ENCODE data around the gene TMEM203. TPM values are rescaled to one million over a fixed set of nuclear protein-coding genes. Genes with fewer than 3 reads are reported as not detected.
"Not testable (repeated sequence)": the region's sequence is repeated elsewhere in the genome, so short reads cannot be mapped to it uniquely, and the experiment has no call there.

TMEM203 gene
- total RNA-seq, 1 donor from 2014 or later, result 40.3 TPM

DNA sequence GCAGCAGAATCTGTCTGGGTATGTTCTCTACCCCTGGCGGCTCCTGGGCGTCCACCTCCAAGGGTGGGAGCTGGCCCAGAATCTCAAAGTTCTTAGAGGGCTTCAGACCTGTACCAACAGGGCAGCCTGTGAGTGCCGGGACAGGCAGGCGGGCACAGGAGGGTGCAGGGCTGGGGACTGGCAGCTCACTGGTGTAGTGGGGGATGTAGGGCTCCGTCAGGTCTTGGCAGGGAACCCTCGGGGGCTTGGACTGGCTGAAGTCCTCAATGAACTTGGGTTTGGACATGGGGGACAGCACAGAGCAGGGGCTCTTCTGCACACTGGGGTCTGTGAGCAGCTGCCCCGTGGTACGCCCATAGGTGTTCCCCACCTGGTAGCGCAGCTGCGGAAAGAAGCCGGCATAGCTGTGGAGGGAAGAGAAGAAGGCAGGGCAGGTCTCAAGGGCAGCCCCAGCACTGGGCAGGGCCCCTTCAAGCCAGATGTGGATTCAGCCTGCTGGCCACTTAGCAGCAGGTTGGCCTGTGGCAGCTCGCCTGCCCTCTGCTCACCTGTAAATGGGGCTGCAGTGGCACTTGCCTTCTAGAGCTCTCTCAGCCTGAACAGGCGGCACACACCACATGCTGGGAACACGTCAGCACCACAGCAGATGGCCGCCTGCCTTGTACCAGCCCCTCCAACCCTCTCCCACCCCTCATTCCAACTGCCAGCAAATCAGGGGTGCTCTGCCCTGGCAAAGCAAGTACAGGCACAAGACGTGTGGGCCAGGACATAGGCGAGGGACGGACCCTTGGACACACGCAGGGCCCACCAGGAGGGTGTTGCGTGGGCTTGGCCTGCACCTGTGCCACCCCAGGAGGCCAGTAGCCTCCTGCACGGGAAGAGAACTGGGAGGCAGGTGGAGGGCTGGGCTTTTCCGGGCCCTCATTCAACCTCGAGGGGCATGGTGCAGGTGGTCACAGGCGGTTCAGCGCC lies 40.3 kb upstream of the TMEM203 start:
- peaks cover 10% of the 10 kb centered on the region for H3K36me3 ChIP-seq (ENCODE audit: control insufficient read depth, insufficient read depth, low read length)
- TF ChIP-seq, protein P1, sequence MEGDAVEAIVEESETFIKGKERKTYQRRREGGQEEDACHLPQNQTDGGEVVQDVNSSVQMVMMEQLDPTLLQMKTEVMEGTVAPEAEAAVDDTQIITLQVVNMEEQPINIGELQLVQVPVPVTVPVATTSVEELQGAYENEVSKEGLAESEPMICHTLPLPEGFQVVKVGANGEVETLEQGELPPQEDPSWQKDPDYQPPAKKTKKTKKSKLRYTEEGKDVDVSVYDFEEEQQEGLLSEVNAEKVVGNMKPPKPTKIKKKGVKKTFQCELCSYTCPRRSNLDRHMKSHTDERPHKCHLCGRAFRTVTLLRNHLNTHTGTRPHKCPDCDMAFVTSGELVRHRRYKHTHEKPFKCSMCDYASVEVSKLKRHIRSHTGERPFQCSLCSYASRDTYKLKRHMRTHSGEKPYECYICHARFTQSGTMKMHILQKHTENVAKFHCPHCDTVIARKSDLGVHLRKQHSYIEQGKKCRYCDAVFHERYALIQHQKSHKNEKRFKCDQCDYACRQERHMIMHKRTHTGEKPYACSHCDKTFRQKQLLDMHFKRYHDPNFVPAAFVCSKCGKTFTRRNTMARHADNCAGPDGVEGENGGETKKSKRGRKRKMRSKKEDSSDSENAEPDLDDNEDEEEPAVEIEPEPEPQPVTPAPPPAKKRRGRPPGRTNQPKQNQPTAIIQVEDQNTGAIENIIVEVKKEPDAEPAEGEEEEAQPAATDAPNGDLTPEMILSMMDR (IDR thresholded peaks at IDR 0.05; ENCODE audit: insufficient read depth, low read length, poor library complexity, severe bottlenecking), result no peak
- peaks cover 4% of the 10 kb centered on the region for H3K27me3 ChIP-seq (ENCODE audit: control insufficient read depth, insufficient read depth, low read length)
- no peak overlapping the region for H3K4me3 ChIP-seq (ENCODE audit: low read depth, low read length)
- DNase-seq (ENCODE audit: low read depth), result no peak

DNA sequence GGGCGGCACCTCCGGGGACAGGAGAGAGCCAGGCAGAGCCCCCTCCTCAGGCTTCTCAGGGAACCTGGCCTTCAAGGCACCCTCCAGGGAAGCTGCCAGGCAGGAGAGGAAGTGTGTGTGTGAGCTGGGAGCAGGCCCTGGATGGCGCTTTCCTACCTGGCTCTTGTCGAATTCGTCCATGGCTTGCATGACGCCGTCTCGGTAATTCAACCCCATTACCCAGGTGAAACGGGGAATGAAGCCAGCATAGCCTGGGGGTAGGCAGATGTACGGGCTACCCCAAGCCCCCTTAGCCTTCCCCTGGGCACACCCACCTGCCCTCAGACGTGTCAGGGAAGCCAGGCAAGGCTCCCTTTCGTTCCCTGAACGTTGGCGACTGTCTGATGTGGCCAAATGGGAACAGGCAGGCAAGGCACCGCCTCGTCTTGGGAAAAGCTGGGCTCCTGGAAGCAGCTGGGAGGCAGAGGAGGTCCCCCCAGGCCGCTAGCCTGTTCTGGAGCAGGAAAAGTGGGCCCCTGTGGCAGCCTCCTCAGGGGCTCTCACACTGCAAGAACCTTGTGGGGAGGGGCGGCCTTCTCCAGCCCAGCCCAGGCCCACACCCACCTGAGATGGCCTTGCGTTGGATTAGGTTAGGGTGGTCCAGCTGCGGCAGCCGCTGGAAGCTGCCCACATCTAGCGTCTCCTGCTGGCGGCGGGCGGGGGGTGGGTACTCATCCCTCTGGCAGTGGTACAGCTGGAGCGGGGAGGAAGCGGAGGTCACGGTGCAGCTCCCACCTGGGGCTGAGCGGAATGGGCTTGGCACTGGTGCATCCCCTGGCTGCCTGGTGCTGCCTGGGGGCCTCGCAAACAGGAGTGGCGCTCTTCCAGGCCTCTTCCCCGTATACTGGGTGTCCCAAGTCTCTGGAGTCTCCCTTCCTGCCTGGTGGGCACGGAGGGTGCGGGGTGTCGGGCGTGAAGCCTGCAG lies 39.3 kb upstream of the TMEM203 start:
- Histone ChIP-seq H3K27me3 (ENCODE audit: control insufficient read depth, insufficient read depth, low read length) (peaks cover 4% of the 10 kb centered on the region), H3K4me3 (ENCODE audit: low read depth, low read length) (no peak overlapping the region), H3K36me3 (ENCODE audit: control insufficient read depth, insufficient read depth, low read length) (peaks cover 10% of the 10 kb centered on the region)
- no peak for DNase-seq (ENCODE audit: low read depth)
- TF ChIP-seq, protein P1 (IDR thresholded peaks at IDR 0.05; ENCODE audit: insufficient read depth, low read length, poor library complexity, severe bottlenecking), result peak; percentile 22

DNA sequence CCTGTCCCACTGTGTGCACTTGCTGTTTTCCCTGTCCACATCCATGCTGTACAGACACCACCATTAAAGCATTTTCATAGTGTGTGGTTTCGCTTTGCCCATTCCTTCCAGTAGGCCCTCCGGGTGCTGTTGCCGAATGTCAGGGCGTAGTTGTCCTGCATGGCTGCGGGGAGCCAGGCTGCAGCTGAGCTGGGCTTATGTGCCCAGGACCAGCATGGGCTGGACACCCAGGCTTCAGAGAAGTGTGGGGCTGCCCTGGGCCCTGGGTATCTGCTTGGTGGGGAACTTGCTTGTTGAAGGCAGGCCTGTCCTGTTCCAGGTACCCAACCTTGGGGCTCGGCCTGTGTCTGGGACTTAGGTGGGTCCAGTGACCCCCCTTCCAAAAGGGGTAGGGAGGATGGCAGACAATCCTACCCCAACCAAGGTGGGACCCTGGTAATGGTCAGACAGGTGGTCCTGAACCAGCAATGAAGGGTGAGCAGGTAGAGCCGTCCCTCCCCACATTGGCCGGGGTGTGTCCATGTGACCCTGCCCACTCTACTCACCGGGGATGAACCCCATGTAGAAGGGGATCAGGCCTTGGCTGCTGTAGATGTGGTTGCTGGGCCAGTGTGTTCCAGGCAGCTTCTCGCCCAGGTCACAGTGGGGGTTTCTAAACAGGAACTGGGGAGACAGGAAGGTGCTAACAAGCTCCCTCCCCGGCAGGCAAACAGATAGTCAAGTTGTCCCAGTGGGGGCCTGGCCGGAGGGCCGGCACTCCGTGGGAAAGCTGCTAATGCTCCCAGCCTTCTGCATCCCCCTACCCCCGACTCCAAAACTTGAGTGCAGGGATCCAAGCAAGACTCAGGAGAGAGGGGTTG lies 38.4 kb upstream of the TMEM203 start:
- H3K36me3 ChIP-seq (ENCODE audit: control insufficient read depth, insufficient read depth, low read length), result peaks cover 10% of the 10 kb centered on the region
- no peak for DNase-seq (ENCODE audit: low read depth)
- peaks cover 4% of the 10 kb centered on the region for H3K27me3 ChIP-seq (ENCODE audit: control insufficient read depth, insufficient read depth, low read length)
- H3K4me3 ChIP-seq (ENCODE audit: low read depth, low read length), result no peak overlapping the region
- TF ChIP-seq, protein P1 (IDR thresholded peaks at IDR 0.05; ENCODE audit: insufficient read depth, low read length, poor library complexity, severe bottlenecking), result no peak

DNA sequence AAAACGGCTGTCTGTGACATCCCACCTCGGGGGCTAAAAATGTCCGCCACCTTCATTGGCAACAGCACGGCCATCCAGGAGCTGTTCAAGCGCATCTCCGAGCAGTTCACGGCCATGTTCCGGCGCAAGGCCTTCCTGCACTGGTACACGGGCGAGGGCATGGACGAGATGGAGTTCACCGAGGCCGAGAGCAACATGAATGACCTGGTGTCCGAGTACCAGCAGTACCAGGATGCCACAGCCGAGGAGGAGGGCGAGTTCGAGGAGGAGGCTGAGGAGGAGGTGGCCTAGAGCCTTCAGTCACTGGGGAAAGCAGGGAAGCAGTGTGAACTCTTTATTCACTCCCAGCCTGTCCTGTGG lies 37.8 kb upstream of the TMEM203 start:
- H3K36me3 ChIP-seq (ENCODE audit: control insufficient read depth, insufficient read depth, low read length), result peaks cover 10% of the 10 kb centered on the region
- DNase-seq (ENCODE audit: low read depth); H3K4me3 ChIP-seq (ENCODE audit: low read depth, low read length); H3K27me3 ChIP-seq (ENCODE audit: control insufficient read depth, insufficient read depth, low read length): not testable (repeated sequence)

DNA sequence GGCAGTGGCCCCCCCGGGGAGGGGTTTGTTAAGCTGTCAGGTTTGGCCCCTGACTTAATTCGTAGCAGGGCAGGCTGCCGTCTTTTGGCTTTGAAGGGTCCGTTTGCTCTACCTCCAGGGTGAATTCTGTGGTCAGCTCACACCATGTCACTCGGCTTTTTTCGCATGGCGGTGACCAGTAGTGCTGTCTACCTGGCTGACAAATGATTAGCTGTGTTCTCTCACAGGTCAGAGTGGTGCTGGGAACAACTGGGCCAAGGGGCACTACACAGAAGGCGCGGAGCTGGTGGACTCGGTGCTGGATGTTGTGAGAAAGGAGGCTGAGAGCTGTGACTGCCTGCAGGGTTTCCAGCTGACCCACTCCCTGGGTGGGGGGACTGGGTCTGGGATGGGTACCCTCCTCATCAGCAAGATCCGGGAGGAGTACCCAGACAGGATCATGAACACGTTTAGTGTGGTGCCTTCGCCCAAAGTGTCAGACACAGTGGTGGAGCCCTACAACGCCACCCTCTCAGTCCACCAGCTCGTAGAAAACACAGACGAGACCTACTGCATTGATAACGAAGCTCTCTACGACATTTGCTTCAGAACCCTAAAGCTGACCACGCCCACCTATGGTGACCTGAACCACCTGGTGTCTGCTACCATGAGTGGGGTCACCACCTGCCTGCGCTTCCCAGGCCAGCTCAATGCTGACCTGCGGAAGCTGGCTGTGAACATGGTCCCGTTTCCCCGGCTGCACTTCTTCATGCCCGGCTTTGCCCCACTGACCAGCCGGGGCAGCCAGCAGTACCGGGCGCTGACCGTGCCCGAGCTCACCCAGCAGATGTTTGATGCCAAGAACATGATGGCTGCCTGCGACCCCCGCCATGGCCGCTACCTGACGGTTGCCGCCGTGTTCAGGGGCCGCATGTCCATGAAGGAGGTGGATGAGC lies 37.1 kb upstream of the TMEM203 start:
- TF ChIP-seq, protein P1 (IDR thresholded peaks at IDR 0.05; ENCODE audit: insufficient read depth, low read length, poor library complexity, severe bottlenecking), result no peak
- Histone ChIP-seq H3K4me3 (ENCODE audit: low read depth, low read length) (peak overlapping the region; percentile 96), H3K27me3 (ENCODE audit: control insufficient read depth, insufficient read depth, low read length) (peaks cover 4% of the 10 kb centered on the region), H3K36me3 (ENCODE audit: control insufficient read depth, insufficient read depth, low read length) (peaks cover 10% of the 10 kb centered on the region)
- no peak for DNase-seq (ENCODE audit: low read depth)
